GM12878 (cell line): ENCODE results near the gene UGT2B11.
"Not testable (repeated sequence)": the region's sequence is repeated elsewhere in the genome, so short reads cannot be mapped to it uniquely, and the experiment has no call there.

Source experiments
- CEBPB ChIP-seq, 2 experiments: fragments of 150-350 bp in 1 of 2; IDR thresholded peaks; 2 replicates each; pipeline ENCODE4 v1.6.1; 2012 to 2014; ENCODE audit warnings: low read depth in 2 of 2, low read length in 2 of 2, borderline replicate concordance in 1 of 2, inconsistent platforms in 1 of 2
- CTCF ChIP-seq, 3 experiments: IDR thresholded peaks in 2 of 3; conservative IDR thresholded peaks in 1 of 3; 2 replicates each; pipeline ENCODE4 v1.5.1; 2011; ENCODE audit warnings: low read depth in 3 of 3, low read length in 3 of 3, mild to moderate bottlenecking in 3 of 3, control low read depth in 2 of 3, moderate library complexity in 2 of 3, inconsistent platforms in 1 of 3, mixed read lengths in 1 of 3; ENCODE audit not compliant: control insufficient read depth in 2 of 3, insufficient read depth in 1 of 3; ENCODE audit errors: extremely low read depth in 1 of 3
- EGR1 ChIP-seq, 2 experiments: IDR thresholded peaks; 1 replicate in 1 of 2; 2 replicates in 1 of 2; pipeline ENCODE4 v1.6.1; 2011 to 2012; ENCODE audit warnings: low read depth in 2 of 2, low read length in 2 of 2, borderline replicate concordance in 1 of 2, mild to moderate bottlenecking in 1 of 2, moderate library complexity in 1 of 2
- GABPA ChIP-seq: IDR thresholded peaks from 2 replicates; pipeline ENCODE4 v1.6.1; 2014; ENCODE audit warnings: antibody characterized with exemption, low read depth, mild to moderate bottlenecking, inconsistent platforms
- POLR2A ChIP-seq: IDR thresholded peaks from 2 replicates; pipeline ENCODE4 v1.6.1; 2011; ENCODE audit warnings: low read depth, mild to moderate bottlenecking, low read length
- POLR2AphosphoS5 ChIP-seq: IDR thresholded peaks from 2 replicates; pipeline ENCODE4 v1.6.1; 2011; ENCODE audit warnings: mild to moderate bottlenecking, low read length, inconsistent platforms
- SMC3 ChIP-seq: IDR thresholded peaks from 2 replicates; pipeline ENCODE4 v1.6.1; 2011; ENCODE audit warnings: low read length, improper control_type of control experiment, borderline replicate concordance
- SP1 ChIP-seq: IDR thresholded peaks from one replicate; pipeline ENCODE4 v1.6.1; 2011; ENCODE audit warnings: low read depth, low read length
- TAF1 ChIP-seq: IDR thresholded peaks from 2 replicates; pipeline ENCODE4 v1.6.1; 2011; ENCODE audit warnings: mild to moderate bottlenecking, low read depth, low read length, borderline replicate concordance

GRCh38 chr4:69181519-69182169 is 32.9 kb downstream of the UGT2B11 start:
- not testable (repeated sequence) for TF ChIP-seq CTCF (IDR thresholded peaks at IDR 0.05 in 2 of 3, conservative IDR thresholded peaks at IDR 0.05 in 1 of 3; ENCODE audit: control insufficient read depth in 2 of 3, extremely low read depth in 1 of 3, insufficient read depth in 1 of 3, low read depth in 3 of 3, low read length in 3 of 3); POLR2AphosphoS5; SP1; POLR2A; TAF1; EGR1 (IDR thresholded peaks at IDR 0.05; ENCODE audit: borderline replicate concordance in 1 of 2, low read depth in 2 of 2, low read length in 2 of 2); SMC3; CEBPB (IDR thresholded peaks at IDR 0.05; ENCODE audit: borderline replicate concordance in 1 of 2, low read depth in 2 of 2, low read length in 2 of 2); GABPA
